ENCODE measurements around the gene PTH1R. TPM values are rescaled to one million over a fixed set of nuclear protein-coding genes. Genes with fewer than 3 reads are reported as not detected.

Gene PTH1R
- total and polyA plus RNA-seq, 12 donors, result 1.5 to 89.8 (median 4.2) TPM

- TF ChIP-seq CTCF (IDR thresholded peaks at IDR 0.05), result no peak
- Histone ChIP-seq H3K9me3 (no peaks in the 10 kb centered on the region), H3K4me1 (peaks cover 2 to 32% (median 21%) of the 10 kb centered on the region in 9 donors), H3K36me3 (no peaks in the 10 kb centered on the region), H3K27ac (no peak overlapping the region), H3K4me3 (no peak overlapping the region), H3K27me3 (peaks cover 0 to 26% (median 11%) of the 10 kb centered on the region in 7 donors)
- DNase-seq (no peak), ATAC-seq (no peak)
- WGBS, 2 donors, result 17 to 24% methylated on average over 64 to 71 of the region's 71 CpGs
- intact Hi-C loops (cut with DNase I), result loop anchor here in 2 of 10 donors (5.0 kb wide), 2 partner anchors 196 to 236 kb away; partner anchors contain the start of gene TMIE (in 1 of the 2)
Measured at GRCh38 chr3:46898321-46899150, 21.0 kb downstream of the PTH1R start.

- no peak overlapping the region for H3K27ac ChIP-seq
- no peaks in the 10 kb centered on the region for H3K36me3 ChIP-seq
- H3K27me3 ChIP-seq, result peaks cover 0 to 20% (median 11%) of the 10 kb centered on the region in 7 donors
- intact Hi-C loops (cut with DNase I), result loop anchor here in 2 of 10 donors (5.0 kb wide), 2 partner anchors 197 to 237 kb away; partner anchors contain the start of gene TMIE (in 1 of the 2)
- H3K9me3 ChIP-seq, result no peaks in the 10 kb centered on the region
- DNase-seq (no peak), ATAC-seq (no peak)
- no peak overlapping the region for H3K4me3 ChIP-seq
- H3K4me1 ChIP-seq, result peaks cover 0 to 27% (median 19%) of the 10 kb centered on the region in 9 donors
- WGBS, 2 donors, result 84 to 86% methylated on average over 22 of the region's 22 CpGs
- no peak for TF ChIP-seq CTCF (IDR thresholded peaks at IDR 0.05)
Measured at GRCh38 chr3:46899151-46900006, 21.9 kb downstream of the PTH1R start.

GRCh38 chr3:46900007-46900292 is 22.4 kb downstream of the PTH1R start:
- H3K9me3 ChIP-seq, result no peaks in the 10 kb centered on the region
- TF ChIP-seq CTCF (IDR thresholded peaks at IDR 0.05), result no peak
- intact Hi-C loops (cut with DNase I), result no loop called here
- WGBS, 2 donors, result 60 to 71% methylated on average over 5 of the region's 5 CpGs
- H3K4me1 ChIP-seq, result peaks cover 0 to 27% (median 19%) of the 10 kb centered on the region in 9 donors
- peak in 1 of 8 donors; percentile 10 for ATAC-seq
- no peak overlapping the region for H3K4me3 ChIP-seq
- H3K27ac ChIP-seq, result no peak overlapping the region
- DNase-seq, result no peak
- H3K27me3 ChIP-seq, result peaks cover 0 to 20% (median 11%) of the 10 kb centered on the region in 7 donors
- no peaks in the 10 kb centered on the region for H3K36me3 ChIP-seq

GRCh38 chr3:46900356-46900755 is 22.8 kb downstream of the PTH1R start:
- WGBS, 2 donors, result 88 to 96% methylated on average over 6 of the region's 6 CpGs
- Histone ChIP-seq H3K27ac (no peak overlapping the region), H3K4me1 (peaks cover 0 to 23% (median 19%) of the 10 kb centered on the region in 9 donors), H3K36me3 (no peaks in the 10 kb centered on the region), H3K4me3 (no peak overlapping the region), H3K27me3 (peaks cover 0 to 20% (median 11%) of the 10 kb centered on the region in 7 donors), H3K9me3 (no peaks in the 10 kb centered on the region)
- DNase-seq (no peak), ATAC-seq (no peak)
- intact Hi-C loops (cut with DNase I), result no loop called here
- TF ChIP-seq CTCF (IDR thresholded peaks at IDR 0.05), result no peak
